AG04449 (cell line): ENCODE results near the gene GRIN3B.

Experiments
- CTCF ChIA-PET: fragments of 350-600 bp; formaldehyde crosslinking; extraction: SDS; loops from one replicate; lab custom pipeline; 2021; ENCODE audit warnings: antibody characterized with exemption; lab: Yijun Ruan, JAX
- POLR2A ChIA-PET: fragments of 400-600, 350-600 bp; formaldehyde crosslinking; extraction: SDS; loops from one replicate; lab custom pipeline; 2020; ENCODE audit warnings: antibody characterized with exemption, inconsistent platforms; lab: Yijun Ruan, JAX
- DNase-seq: peaks from one replicate; pipeline ENCODE4 v3.0.0-alpha.2; 2010; ENCODE audit warnings: low read depth, low spot score
- H3K4me3 ChIP-seq: 2 replicates; pipeline ENCODE4 v1.5.1; 2011; ENCODE audit warnings: low read depth, mild to moderate bottlenecking, control low read depth, low read length
- CTCF ChIP-seq: IDR thresholded peaks from one replicate; pipeline ENCODE4 v1.5.1; 2011; ENCODE audit warnings: mild to moderate bottlenecking, moderate library complexity, low read length, control low read depth, inconsistent platforms; ENCODE audit not compliant: insufficient read depth; ENCODE audit errors: missing control alignments

Gene GRIN3B

GRCh38 chr19:1055886-1056620 lies 55.8 kb downstream of the GRIN3B start:
- H3K4me3 ChIP-seq: no peak overlapping the region
- ChIA-PET CTCF (interaction anchor here (0.7 to 1.1 kb wide), 3 partner anchors 9 to 144 kb away, joined by 3 to 4 read pairs (median 3); no protein-coding TSS in a partner anchor), POLR2A (no interaction called here)
- TF ChIP-seq CTCF: no peak
- DNase-seq: no peak

- TF ChIP-seq CTCF: no peak
Measured at GRCh38 chr19:1057176-1057855, 57.1 kb downstream of the GRIN3B start.

GRCh38 chr19:1058112-1058511 lies 57.9 kb downstream of the GRIN3B start:
- no peak for DNase-seq
- TF ChIP-seq CTCF: no peak
- CTCF ChIA-PET: interaction anchor here (0.8 to 1.9 kb wide), 3 partner anchors 10 to 15 kb away, joined by 3 to 5 read pairs (median 4); no protein-coding TSS in a partner anchor
- H3K4me3 ChIP-seq: no peak overlapping the region
- POLR2A ChIA-PET: no interaction called here

More at GRCh38 chr19:1057176-1057855, 57.1 kb downstream of the GRIN3B start:
- H3K4me3 ChIP-seq: no peak overlapping the region
- CTCF ChIA-PET: interaction anchor here (0.7 to 1.9 kb wide), 3 partner anchors 8 to 15 kb away, joined by 3 to 5 read pairs (median 4); no protein-coding TSS in a partner anchor
- POLR2A ChIA-PET: interaction anchor here (0.6 kb wide), 1 partner anchor 15 kb away, joined by 3 read pairs; no protein-coding TSS in a partner anchor
- no peak for DNase-seq
